ENCODE data around the gene ACTR8.

Gene ACTR8

DNA sequence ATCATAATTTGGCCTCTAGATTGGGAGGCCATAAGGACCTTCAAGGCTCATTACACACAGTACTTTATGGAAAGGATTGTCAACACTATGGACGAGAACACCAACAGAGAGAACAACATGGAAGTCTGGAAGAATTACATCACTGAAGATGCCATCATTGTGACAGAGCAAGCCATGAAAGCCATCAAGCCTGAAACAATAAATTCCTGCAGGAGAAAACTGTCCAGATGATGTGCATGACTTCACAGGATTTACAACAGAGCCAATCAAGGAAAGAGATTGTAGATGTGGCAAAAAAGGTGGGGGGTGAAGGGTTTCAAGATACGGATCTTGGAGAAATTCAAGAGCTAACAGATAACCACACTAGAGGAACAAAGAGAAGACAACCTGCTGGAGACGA lies 19.7 kb downstream of the ACTR8 start:
- FAIRE-seq: no peak

DNA sequence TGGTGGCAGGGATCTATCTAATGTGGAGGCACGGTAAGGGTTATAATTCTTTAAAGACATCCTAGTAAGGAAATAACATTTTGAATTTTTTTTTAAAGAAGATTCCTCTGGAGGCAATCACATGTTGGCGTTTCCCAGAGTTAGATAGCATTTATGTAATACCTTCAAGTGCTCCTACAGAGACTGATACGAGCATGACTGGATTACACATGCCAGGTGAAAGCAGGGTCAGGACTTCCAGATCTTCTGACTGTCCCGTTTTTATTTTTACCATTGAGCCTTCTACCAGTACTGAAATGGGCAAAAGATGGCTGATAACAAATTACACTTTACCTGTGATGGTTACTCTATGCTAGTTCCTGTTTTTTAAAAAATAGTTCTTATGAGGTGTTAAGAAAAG lies 21.8 kb downstream of the ACTR8 start:
- no peak for FAIRE-seq

DNA sequence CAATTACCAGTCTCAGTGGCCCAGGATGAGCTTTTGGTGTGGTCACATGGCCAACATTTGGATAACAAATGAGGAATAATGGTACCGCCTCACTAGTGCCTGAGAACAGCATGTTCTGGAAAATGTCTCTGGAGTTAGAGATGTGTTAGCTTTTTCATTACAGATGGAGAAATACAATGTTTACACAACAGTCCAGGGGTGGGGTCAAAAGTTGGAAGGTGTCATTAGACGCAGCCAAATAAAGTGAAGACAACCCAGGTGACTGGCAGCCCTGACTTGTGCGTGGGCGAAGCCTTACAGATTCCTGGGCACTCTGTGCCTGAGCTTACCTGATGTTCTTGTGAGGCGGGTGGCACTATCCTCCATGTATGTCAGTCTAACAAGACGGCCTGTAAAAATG lies 22.8 kb downstream of the ACTR8 start:
- no peak for FAIRE-seq

DNA sequence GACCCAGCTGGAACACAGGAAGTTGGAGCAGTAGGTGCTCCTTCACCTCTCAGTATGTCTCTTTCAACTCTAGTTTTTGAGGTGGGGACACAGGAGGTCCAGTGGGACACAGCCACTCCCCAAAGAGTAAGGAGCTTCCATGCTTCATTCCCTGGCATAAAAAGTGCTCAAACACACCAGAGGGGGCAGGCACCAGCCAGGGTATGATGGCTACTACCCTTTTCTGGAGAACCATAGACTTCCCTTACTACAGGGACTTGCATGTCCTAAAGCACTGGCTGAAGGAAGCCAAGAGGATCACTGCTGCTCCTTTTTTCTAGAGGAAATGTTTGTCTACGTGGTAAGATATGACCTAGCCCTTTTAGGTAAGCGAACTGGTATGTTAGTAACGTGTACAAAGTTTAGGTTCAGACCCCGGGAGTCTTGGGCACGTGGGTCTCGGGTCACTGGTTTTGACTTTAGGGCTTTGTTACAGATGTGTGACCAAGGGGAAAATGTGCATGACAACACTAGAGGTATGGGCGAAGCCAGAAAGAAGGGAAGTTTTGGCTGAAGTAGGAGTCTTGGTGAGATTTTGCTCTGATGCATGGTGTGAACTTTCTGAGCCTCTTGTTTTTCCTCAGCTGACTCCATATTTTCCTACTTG lies 23.7 kb downstream of the ACTR8 start:
- FAIRE-seq: no peak

DNA sequence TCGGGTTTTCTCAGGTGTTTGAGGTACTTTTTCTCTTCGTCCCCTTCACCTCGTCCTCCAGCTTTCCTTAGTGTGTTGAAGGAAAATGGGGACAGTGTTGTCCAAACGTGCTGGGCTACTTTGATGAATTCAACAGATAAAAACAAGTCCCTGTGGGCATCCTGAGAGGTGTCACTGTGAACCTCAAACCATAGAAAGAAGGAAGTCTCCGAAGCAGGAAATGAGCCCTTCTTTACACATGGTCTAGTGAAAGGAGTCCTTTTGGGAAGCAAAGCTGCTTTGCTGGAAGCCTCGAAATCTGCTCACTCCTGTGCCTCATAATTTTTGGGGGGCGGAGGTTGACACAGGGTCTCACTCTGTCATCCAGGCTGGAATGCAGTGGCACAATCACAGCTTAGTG lies 25.0 kb downstream of the ACTR8 start:
- no peak for FAIRE-seq

DNA sequence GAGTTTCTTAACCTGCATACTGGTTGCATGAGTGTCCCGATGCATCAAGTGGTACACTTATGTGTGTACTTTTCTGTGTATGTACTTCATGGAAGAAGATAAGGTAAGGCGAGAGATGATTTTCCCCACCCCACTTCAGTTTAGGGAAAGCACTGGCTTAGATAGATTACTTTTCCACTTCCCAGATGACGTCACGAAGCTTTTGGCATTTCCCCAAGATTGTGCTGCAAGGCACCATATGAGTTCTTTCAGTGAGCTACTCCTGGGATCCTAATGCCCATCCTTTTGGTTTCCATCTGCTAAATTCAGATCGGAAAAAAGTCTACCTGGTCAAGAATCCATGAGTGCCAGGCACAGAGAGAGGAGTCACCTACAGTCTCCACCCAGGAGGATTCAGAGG lies 31.1 kb downstream of the ACTR8 start:
- FAIRE-seq: no peak

DNA sequence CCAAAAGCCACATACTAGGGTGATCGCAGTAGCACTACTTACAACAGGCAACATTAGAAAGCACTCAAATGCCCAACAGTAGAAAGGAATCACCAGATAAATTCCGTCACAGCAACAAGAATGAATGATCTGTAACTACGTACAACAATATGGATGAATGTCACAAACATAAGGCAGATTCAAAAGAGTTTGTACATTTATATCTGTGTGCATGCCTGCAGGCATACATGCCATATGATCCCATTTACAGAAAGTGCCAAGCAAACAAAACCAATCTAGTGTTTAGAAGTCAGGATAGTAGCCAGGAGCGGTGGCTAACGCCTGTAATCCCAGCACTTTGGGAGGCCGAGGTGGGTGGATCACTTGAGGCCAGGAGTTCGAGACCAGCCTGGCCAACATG lies 32.0 kb downstream of the ACTR8 start:
- no peak for FAIRE-seq

DNA sequence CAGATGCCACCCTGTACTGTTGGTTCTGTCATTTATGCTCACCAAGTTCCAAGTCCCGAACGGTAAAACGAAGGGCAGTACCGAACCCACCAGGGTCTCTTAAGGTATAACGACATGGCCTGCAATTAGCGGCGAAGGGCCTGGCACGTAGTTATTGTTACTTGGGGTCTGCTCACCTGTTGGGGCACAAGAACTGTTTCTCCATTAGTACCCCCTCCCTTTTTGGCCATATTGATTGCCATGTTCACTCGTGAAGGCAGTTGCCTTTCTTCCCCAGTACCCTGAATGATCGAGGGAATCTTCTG lies 35.1 kb downstream of the ACTR8 start:
- FAIRE-seq: no peak

DNA sequence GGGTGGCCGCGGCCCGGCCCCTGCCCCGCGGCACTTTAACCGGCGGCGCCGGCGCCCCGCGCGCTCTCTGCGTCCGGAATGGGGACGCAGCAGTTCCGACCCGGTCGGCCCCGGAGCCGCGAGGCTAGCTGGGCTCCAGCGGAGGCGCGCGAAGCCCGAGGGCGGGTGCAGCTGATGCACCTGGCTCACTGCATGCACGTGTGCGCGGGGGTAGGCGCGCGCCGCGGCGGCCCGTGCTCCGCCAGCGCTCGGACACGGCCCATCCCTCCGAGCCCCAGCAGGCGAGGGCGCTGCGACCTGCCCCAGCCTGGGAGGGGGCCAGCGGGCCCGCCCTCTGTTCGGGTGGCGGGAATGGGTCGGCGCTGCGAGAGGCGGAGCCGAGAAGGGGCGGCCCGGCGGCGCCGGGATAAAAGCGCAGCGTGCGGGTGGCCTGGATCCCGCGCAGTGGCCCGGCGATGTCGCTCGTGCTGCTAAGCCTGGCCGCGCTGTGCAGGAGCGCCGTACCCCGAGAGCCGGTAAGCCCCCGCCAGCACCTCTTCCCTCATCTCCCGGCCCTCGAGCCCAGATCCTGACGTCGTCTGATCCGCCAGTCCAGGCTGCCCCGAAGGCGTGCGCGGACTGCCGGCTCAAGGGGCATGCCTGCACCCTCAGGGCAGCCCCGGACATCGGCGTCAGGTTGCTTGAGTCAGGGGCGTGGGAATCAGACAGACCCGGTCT lies 35.7 kb downstream of the ACTR8 start, which contains the start of the genes CHDH and IL17RB:
Gene CHDH, minus strand, starts transcription at position 286 of the 717 bp plus-strand sequence. CDS start 22,411 bp downstream, outside the sequence.
Gene IL17RB, plus strand, starts transcription at position 435 of the 717 bp plus-strand sequence. Its CDS starts 21 bp downstream, at position 456.
- no peak for FAIRE-seq

DNA sequence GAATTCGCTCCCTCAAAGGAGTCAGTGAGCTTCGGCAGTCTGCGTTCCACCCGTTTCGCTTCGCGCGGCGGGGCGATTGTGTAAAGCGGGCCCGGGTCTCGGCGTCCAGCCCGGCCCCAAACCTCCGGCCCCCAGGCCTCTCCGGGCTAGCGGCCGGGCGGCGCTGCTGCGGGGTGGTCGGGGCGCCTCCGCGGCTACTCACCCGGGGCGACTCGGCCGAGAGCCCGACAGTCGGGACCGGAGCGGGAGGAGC lies 36.1 kb downstream of the ACTR8 start:
- no peak for FAIRE-seq

DNA sequence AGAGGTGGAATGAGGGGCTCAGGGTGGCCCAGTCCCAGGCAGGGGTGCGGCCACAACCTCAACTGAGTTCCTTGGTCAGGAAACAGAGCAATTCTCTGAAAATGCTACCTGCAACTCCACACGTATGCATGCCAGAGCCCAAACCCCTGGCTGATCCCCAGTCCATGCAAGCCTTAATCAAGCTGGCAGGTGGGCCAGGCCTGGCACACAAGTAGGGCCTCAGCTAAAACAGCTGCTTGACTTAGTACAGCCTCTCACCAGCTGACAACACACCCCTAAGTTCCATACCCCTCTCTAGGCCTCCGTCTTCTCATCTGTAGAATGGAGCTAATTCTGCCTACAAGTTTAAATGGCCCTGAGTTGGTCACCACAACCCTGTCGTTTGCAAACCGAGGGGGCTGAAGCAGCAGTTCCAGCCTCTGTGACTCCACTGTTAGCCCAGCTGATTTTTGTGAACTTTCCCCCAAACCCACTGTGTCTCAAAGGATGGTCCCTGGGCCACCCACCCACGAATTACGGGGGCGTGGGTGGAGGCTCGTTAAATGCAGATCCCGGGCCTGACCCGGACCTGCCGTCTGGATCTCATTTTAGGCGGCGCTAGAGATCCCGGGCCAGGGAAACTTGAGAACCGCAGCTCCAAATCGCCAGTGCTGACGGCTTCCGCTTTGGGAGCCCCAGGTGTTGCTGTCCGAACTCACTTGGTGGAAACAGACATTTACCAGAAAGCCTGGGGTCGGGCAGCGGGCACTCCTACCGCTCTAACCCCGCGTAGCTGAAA lies 36.7 kb downstream of the ACTR8 start:
- FAIRE-seq: no peak

DNA sequence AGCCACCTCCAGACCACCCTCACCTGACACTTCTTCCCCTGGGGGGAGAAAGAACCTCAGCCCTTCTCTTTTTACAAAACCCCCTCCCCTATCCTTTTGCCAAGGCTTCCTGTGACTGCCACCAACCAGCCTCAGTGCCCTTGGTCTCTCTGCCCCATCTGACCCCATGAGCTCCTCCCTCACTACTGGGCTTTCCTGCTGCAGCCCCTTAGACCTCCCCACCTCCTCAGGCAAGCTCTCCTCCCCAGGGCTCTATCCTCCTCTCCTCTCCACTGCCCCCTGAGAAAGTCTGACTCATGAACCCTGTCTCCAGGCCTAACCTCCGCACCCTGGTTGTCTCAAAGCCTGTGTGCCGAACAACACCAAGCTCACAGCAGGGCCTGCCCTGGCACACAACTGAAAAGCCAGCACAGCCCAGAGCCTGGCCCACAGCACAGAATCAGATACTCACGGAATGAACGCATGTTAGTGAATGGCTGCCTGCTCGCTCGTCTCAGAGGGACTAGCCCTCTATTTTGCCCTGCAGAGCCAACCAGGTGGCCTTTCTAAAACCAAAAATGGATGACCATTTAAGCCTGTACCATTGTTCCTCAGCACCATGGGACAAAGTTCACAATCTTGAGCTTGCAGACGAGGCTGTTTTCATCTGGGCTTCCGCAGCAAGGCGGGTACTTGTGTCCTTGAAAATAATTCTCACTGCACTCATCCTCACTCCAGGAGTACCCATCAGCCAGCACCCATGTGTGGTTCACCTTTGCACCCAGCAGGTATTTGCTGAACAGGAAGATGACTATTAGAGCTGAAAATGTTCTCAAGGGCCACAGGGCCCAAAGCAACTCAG lies 37.5 kb downstream of the ACTR8 start:
- no peak for FAIRE-seq

DNA sequence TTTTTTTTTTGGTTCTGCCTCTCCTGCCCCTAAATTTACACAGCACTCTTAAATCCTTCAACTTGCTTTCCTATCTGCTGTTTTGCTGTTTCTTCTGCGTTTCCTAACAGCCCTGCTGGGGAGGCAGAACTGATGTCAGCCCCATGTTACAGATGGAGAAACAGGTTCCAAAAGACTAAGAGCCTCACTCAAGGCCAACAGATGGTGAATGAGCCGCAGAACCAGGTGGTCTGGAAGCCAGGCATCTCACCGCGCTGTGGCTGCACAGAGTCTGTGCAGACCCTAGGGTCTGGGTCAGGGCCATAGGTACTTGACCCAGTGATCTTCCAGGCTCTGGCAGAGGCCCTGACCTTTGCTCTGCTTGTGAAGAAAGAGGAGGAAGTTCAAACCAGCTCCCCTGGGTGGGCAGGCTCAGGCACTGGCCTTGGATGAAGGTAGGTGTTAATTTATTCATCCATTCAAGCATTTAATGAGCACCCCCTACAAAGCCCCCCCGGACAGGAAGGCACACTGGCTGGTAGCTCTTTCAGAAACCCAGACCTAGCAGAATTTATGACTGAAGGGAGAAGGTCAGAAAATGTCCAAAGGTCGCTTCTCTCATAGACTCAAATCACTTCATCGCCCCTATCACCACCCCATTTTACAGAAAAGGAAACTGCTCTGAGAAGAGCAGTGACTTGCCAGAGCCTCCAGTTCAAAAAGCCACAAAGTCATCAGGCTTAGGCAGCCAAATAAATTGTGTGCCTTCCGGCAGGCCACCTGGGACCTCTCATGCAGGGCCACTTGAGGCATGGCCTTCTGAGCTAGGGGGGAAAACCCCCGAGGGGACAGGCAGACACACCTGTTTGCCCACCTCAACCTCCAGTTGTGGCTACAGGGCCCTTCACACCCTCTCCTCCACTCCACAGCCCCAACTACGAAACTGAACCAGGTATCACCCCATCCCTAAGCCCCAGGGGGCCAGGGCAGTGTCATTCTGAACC lies 38.5 kb downstream of the ACTR8 start:
- FAIRE-seq: no peak

DNA sequence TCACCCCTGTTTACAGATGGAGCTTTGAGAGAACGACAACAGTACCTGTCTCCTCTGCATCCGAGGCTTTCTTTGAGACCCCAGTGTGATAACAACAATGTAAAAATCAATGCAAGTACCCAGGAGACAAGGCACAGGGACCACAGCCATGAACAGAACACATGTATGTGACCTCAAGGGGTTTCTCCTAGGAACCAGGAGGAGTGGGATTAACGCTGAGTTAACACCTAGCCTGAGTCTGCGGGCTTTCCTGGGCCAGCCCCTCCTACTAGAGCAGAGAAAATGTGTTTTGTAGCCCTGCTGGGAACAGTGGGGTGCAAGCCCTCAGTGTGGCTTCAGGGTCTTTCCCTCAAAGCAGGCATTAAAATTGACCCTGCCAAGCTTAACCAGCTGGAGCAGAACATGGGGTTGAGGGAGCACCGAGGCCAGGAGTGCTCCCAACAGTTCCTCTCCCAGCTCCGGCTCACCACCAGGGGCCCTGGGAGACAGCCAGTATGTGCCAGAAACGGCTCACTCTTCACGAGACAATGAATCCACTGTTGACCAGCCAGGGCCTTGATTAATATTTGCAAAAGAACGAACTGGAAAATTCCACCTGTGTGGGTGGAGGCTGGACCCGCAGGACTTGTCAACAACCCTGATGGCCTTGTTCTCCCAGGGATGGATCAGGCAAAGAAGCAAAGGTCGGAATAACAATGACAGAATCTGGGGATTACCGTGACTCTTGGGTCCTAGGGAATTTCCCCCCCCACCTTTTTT lies 39.3 kb downstream of the ACTR8 start:
- no peak for FAIRE-seq

DNA sequence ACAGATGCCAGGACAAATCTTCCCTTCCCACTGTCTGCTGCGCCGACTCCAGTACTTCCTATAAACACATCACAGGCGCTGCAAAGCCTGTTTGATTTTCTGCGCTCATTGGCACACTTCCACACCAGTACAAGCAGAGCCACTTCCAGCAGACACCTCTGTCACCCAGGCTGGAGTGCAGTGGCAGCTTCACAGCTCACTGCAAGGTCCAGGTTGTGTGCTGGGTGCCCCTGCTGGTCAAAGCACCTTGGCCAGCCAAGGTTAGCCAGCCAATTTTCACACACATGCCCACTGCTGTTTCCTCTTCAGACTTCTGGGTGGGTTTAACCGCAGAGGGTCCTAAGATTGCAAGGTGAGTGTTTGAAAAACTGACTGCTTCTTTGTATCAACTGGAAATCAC lies 40.7 kb downstream of the ACTR8 start:
- no peak for FAIRE-seq

DNA sequence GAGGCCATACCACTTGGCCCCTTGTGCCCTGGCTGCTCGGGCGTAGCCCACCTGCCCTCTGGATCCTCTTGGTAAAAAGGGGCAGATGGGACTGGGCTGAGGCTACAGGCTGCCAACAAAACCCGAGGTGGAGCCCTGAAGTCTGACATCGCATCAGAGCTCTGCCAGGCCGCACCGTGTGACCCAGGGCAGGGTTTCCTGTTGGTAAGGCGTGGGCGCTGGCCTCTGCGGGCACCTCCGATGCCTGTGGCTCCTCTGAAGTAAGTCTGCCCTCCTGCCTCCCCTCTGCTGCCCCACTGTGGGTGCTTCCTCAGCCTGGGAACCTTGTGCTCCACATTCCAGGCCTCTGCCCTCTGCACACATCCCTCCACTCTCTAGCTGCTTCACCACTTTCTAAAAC lies 44.6 kb downstream of the ACTR8 start:
- FAIRE-seq: no peak

DNA sequence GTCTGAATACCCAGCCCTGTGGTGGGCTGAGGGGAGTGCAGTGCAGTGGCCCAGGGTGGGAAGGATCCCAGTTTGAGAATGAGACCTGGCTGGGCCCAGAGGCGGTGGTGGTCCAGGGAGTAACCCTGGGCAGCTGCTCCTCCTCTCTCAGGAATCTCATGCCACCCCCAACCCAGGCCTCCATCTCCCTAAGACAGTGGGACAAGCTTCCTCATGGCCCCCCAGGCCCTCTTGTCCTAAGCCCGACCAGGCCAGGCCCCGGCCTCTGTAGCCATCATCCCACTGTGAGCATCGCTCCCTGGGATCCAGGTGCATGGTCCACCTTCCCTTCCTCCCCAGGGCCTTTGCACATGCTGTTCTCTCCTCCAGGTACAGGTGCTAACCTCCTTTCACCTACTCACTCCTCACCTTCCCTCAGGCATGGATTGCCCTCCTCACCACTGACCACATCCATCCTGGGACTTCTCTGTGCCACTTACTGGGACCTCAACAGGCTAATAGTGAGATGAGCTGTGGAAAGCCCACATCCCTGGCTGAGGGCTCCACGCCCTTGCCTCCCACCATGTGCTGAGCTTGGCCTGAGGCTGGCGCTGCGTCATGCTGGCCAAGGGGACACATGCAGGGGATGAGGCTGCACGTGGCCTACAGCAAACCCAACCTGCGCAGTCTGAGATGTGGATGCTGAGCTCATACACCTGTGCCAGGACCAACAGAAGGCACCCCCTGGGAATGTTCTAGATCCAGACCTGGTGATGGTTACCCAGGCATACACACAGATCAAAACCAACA lies 45.7 kb downstream of the ACTR8 start:
- FAIRE-seq: no peak

DNA sequence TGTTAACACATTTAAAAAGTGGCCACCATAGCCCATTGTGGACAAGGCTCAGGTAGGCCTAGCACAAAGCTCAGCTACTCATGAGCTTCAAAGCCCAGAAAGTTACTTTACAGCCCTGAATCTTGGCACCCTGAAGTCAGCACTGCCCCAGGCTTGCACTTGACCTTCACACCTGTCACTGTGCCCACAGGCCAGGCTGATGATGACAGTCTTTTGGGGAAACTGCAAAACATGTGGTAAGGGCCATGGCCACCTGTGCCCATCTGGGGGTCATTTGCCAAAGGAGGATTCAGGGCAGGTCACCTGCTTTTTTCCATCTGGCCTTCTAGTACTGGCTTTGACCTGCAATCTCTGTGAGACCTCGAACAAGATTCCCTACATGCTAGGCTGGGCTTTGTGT lies 46.7 kb downstream of the ACTR8 start:
- FAIRE-seq: no peak

DNA sequence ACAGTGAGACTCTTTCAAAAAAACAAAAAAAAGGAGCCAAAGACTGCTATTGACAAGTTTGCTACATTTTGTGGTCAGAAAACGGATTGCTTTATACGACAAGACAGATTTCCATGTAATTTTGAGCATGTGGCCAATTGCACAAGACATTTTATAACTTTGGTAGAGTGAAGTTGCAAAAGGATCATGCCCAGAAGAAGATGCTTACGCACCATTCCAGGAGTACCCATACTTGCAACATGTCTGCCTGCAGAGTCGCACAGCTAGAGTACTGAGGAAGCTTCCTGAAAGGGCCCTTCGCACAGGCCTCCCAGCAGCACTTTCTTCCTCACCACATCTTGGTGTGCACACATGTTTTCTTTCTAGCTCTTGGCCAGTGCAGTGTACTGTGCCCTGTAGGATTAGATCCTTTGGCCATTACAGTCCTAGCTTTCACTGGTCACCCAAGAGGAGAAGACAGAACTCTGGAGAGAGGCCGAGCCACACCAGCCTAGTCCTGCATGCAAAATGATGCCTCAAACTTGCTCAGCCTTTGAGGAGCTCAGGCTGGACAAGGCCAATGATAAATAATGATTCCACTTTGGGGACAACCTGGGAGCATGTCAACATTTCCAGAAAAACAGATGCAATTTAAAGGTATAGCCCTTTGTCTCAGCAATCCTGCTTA lies 47.4 kb downstream of the ACTR8 start:
- FAIRE-seq: no peak

DNA sequence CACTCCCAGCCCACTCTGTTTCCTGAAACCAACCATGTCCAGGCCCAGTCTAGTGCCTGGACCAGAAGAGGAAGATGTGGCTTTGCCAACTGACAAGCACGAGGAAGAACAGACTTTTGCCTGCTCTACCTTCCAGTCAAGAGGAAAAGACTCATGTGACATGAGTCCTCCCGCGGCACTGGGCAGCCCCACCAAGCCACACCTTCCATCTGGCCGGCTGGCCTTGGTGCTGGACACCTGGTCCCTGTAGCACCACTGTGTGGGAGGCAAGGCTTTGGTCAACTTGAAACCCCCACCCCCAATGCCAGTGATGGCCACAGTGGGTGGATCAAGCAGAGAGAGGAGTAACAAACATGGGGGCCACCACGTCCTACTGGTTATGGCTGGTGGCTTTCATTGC lies 48.3 kb downstream of the ACTR8 start:
- FAIRE-seq: no peak

Measured in TTC549 (cell line).